BE2C (cell line): ENCODE results near the gene TREX2.

Experiments
- DNase-seq: peaks from one replicate; pipeline ENCODE4 v3.0.0-alpha.2; 2020
- H3K27me3 ChIP-seq: fragments of 250-450 bp; sonication (Bioruptor Pico); 2 replicates; pipeline ENCODE4 v1.5.1; 2020; ENCODE audit warnings: mild to moderate bottlenecking
- H3K36me3 ChIP-seq: fragments of 250-450 bp; sonication (Bioruptor Pico); 2 replicates; pipeline ENCODE4 v1.5.1; 2020; ENCODE audit warnings: mild to moderate bottlenecking
- H3K4me1 ChIP-seq: fragments of 250-450 bp; sonication (Bioruptor Pico); 2 replicates; pipeline ENCODE4 v1.5.1; 2020
- H3K4me3 ChIP-seq: 2 replicates; pipeline ENCODE4 v1.5.1; 2011; ENCODE audit warnings: low read depth, low read length
- H3K9me3 ChIP-seq: fragments of 250-450 bp; sonication (Bioruptor Pico); 2 replicates; pipeline ENCODE4 v1.5.1; 2020
- CTCF ChIP-seq: IDR thresholded peaks from 2 replicates; pipeline ENCODE4 v1.5.1; 2012; ENCODE audit warnings: mild to moderate bottlenecking, low read depth, low read length

TREX2 gene

GRCh38 chrX:153468008-153468580 is 22.2 kb upstream of the TREX2 start:
- Histone ChIP-seq H3K36me3 (no peaks in the 10 kb centered on the region; the same call in 1 of the 2 replicates), H3K4me1 (no peaks in the 10 kb centered on the region), H3K4me3 (no peak overlapping the region), H3K27me3 (no peaks in the 10 kb centered on the region), H3K9me3 (no peaks in the 10 kb centered on the region)
- no peak for TF ChIP-seq CTCF
- DNase-seq = no peak

- Histone ChIP-seq H3K9me3 (no peaks in the 10 kb centered on the region), H3K27me3 (no peaks in the 10 kb centered on the region), H3K4me3 (no peak overlapping the region), H3K36me3 (no peaks in the 10 kb centered on the region; the same call in 1 of the 2 replicates), H3K4me1 (no peaks in the 10 kb centered on the region)
- TF ChIP-seq CTCF = no peak
- DNase-seq = no peak
Measured at GRCh38 chrX:153465691-153466380, 20.0 kb upstream of the TREX2 start.

GRCh38 chrX:153464116-153464515 is 18.3 kb upstream of the TREX2 start:
- DNase-seq = no peak
- TF ChIP-seq CTCF = no peak
- Histone ChIP-seq H3K36me3 (no peaks in the 10 kb centered on the region; the same call in 1 of the 2 replicates), H3K4me1 (no peaks in the 10 kb centered on the region), H3K4me3 (no peak overlapping the region), H3K27me3 (no peaks in the 10 kb centered on the region), H3K9me3 (no peaks in the 10 kb centered on the region)

GRCh38 chrX:153463556-153463955 is 17.7 kb upstream of the TREX2 start:
- no peaks in the 10 kb centered on the region for H3K27me3 ChIP-seq
- no peak for DNase-seq
- H3K4me1 ChIP-seq = no peaks in the 10 kb centered on the region
- no peak for TF ChIP-seq CTCF
- no peak overlapping the region for H3K4me3 ChIP-seq
- H3K9me3 ChIP-seq = no peaks in the 10 kb centered on the region
- no peaks in the 10 kb centered on the region; the same call in 1 of the 2 replicates for H3K36me3 ChIP-seq

GRCh38 chrX:153463031-153463430 is 17.2 kb upstream of the TREX2 start:
- no peaks in the 10 kb centered on the region for H3K27me3 ChIP-seq
- no peaks in the 10 kb centered on the region for H3K9me3 ChIP-seq
- no peak for DNase-seq
- H3K4me3 ChIP-seq = no peak overlapping the region
- H3K4me1 ChIP-seq = no peaks in the 10 kb centered on the region
- no peak for TF ChIP-seq CTCF
- no peaks in the 10 kb centered on the region; the same call in 1 of the 2 replicates for H3K36me3 ChIP-seq

- DNase-seq = no peak
- Histone ChIP-seq H3K36me3 (no peaks in the 10 kb centered on the region; the same call in 1 of the 2 replicates), H3K27me3 (no peaks in the 10 kb centered on the region), H3K4me1 (no peaks in the 10 kb centered on the region), H3K9me3 (no peaks in the 10 kb centered on the region), H3K4me3 (no peak overlapping the region)
- TF ChIP-seq CTCF = no peak
Measured at GRCh38 chrX:153462291-153462690, 16.4 kb upstream of the TREX2 start.
